Activated T-helper 1 cell treated with anti-CD3 and anti-CD28 coated beads, Interleukin-12 subunit alpha, Interleukin-12 subunit beta, Interleukin-2, Interleukin-4 antibody, amounts not matched to agents 30 ng/mL and 10 ng/mL and 1 ng/mL, durations not matched to agents 14 hours and 24 hours and 36 hours (primary cell): ENCODE results near the gene CFAP99. TPM values are rescaled to one million over a fixed set of nuclear protein-coding genes. Genes with fewer than 3 reads are reported as not detected.
A peak's percentile ranks its signal among the peaks of the same experiment; 100 is the strongest.

Experiments
- DNase-seq: peaks from one replicate; pipeline ENCODE4 v3.0.0; 2021; ENCODE audit warnings: low spot score
- H3K27ac Mint-ChIP-seq: one replicate; pipeline ENCODE4 v1.8.0; 2021; ENCODE audit warnings: mild to moderate bottlenecking, mixed read lengths
- H3K27me3 Mint-ChIP-seq: one replicate; pipeline ENCODE4 v1.8.0; 2022; ENCODE audit warnings: mild to moderate bottlenecking, moderate library complexity, mixed read lengths; ENCODE audit not compliant: insufficient read depth
- H3K36me3 Mint-ChIP-seq: one replicate; pipeline ENCODE4 v1.8.0; 2021; ENCODE audit warnings: low read depth, mixed read lengths
- H3K4me1 Mint-ChIP-seq: one replicate; pipeline ENCODE4 v1.8.0; 2021; ENCODE audit warnings: low read depth, mixed read lengths
- H3K4me3 Mint-ChIP-seq: one replicate; pipeline ENCODE4 v1.8.0; 2021; ENCODE audit warnings: mild to moderate bottlenecking, moderate library complexity, mixed read lengths
- H3K9me3 Mint-ChIP-seq: one replicate; pipeline ENCODE4 v1.8.0; 2021; ENCODE audit warnings: mixed read lengths
- intact Hi-C: fragments of 100-400 bp; cut with micrococcal nuclease; formaldehyde crosslinking; loops from one replicate; pipeline ENCODE4 v1.15.1; 2024
- total RNA-seq: library from RNA; stranded (reverse); gene quantifications from 2 replicates; pipeline ENCODE4 v1.2.3, GENCODE V29; 2022

Gene CFAP99
- total RNA-seq, 1 donor from 2014 or later = not detected

- H3K36me3 Mint-ChIP-seq = peaks cover 35% of the 10 kb centered on the region
- intact Hi-C loops = loop anchor here (1.0 to 5.0 kb wide), 12 partner anchors 17 to 756 kb away; partner anchors contain the start of genes CFAP99, FAM193A, GRK4 and HAUS3
- H3K27me3 Mint-ChIP-seq = peaks cover 1% of the 10 kb centered on the region
- H3K9me3 Mint-ChIP-seq = no peaks in the 10 kb centered on the region
- DNase-seq = peak; percentile 94
- peak within 1 kb of the TSS; percentile 95 for H3K4me3 Mint-ChIP-seq
- H3K4me1 Mint-ChIP-seq = peaks cover 29% of the 10 kb centered on the region
- peak within 1 kb of the TSS; percentile 96 for H3K27ac Mint-ChIP-seq
These were observed 49.9 kb downstream of the CFAP99 start, which contains the start of gene RNF4 for GRCh38 chr4:2468456-2469191. RNF4 (plus strand) TSS chr4:2469106; CDS start chr4:2490494, 21,388 bp downstream.

GRCh38 chr4:2469192-2469984, 50.6 kb downstream of the CFAP99 start:
- Mint-ChIP-seq H3K27me3 (no peaks in the 10 kb centered on the region), H3K9me3 (no peaks in the 10 kb centered on the region), H3K4me3 (peak overlapping the region; percentile 95), H3K4me1 (peaks cover 29% of the 10 kb centered on the region), H3K27ac (peak overlapping the region; percentile 96), H3K36me3 (peaks cover 33% of the 10 kb centered on the region)
- intact Hi-C loops = loop anchor here (1.0 to 5.0 kb wide), 12 partner anchors 16 to 757 kb away; partner anchors contain the start of genes CFAP99, FAM193A, GRK4 and HAUS3
- DNase-seq = peak; percentile 69

GRCh38 chr4:2470791-2471190, 52.0 kb downstream of the CFAP99 start:
- peaks cover 37% of the 10 kb centered on the region for H3K36me3 Mint-ChIP-seq
- H3K27ac Mint-ChIP-seq = peak overlapping the region; percentile 96
- H3K4me3 Mint-ChIP-seq = peak overlapping the region; percentile 95
- no peaks in the 10 kb centered on the region for H3K27me3 Mint-ChIP-seq
- no peaks in the 10 kb centered on the region for H3K9me3 Mint-ChIP-seq
- no peak for DNase-seq
- H3K4me1 Mint-ChIP-seq = peaks cover 33% of the 10 kb centered on the region
- intact Hi-C loops = no loop called here

- Mint-ChIP-seq H3K27ac (no peak overlapping the region), H3K4me3 (peak overlapping the region; percentile 7), H3K36me3 (peaks cover 42% of the 10 kb centered on the region), H3K4me1 (peaks cover 42% of the 10 kb centered on the region), H3K9me3 (no peaks in the 10 kb centered on the region), H3K27me3 (no peaks in the 10 kb centered on the region)
- DNase-seq = no peak
- intact Hi-C loops = no loop called here
These were observed 53.4 kb downstream of the CFAP99 start for GRCh38 chr4:2472187-2472586.

- Mint-ChIP-seq H3K36me3 (peaks cover 25% of the 10 kb centered on the region), H3K9me3 (no peaks in the 10 kb centered on the region), H3K4me3 (no peak overlapping the region), H3K27me3 (no peaks in the 10 kb centered on the region), H3K27ac (peak overlapping the region; percentile 36), H3K4me1 (peaks cover 72% of the 10 kb centered on the region)
- DNase-seq = no peak
- intact Hi-C loops = no loop called here
These were observed 59.5 kb downstream of the CFAP99 start for GRCh38 chr4:2478229-2478628.

- Mint-ChIP-seq H3K4me3 (peak overlapping the region; percentile 17), H3K27ac (peak overlapping the region; percentile 48), H3K27me3 (no peaks in the 10 kb centered on the region), H3K9me3 (no peaks in the 10 kb centered on the region), H3K4me1 (peaks cover 88% of the 10 kb centered on the region), H3K36me3 (peaks cover 27% of the 10 kb centered on the region)
- intact Hi-C loops = no loop called here
- DNase-seq = no peak
These were observed 61.9 kb downstream of the CFAP99 start for GRCh38 chr4:2480649-2481048.

- no peak for DNase-seq
- Mint-ChIP-seq H3K4me1 (peaks cover 91% of the 10 kb centered on the region), H3K27me3 (no peaks in the 10 kb centered on the region), H3K27ac (peak overlapping the region; percentile 89), H3K4me3 (peak overlapping the region; percentile 51), H3K9me3 (no peaks in the 10 kb centered on the region), H3K36me3 (peaks cover 19% of the 10 kb centered on the region)
- intact Hi-C loops = no loop called here
These were observed 63.4 kb downstream of the CFAP99 start for GRCh38 chr4:2482192-2482591.

GRCh38 chr4:2482693-2483092, 63.9 kb downstream of the CFAP99 start:
- peak overlapping the region; percentile 51 for H3K4me3 Mint-ChIP-seq
- peaks cover 16% of the 10 kb centered on the region for H3K36me3 Mint-ChIP-seq
- H3K27me3 Mint-ChIP-seq = no peaks in the 10 kb centered on the region

GRCh38 chr4:2483237-2483636, 64.5 kb downstream of the CFAP99 start:
- Mint-ChIP-seq H3K27me3 (no peaks in the 10 kb centered on the region), H3K36me3 (peaks cover 12% of the 10 kb centered on the region), H3K4me1 (peaks cover 89% of the 10 kb centered on the region), H3K27ac (peak overlapping the region; percentile 48), H3K4me3 (peak overlapping the region; percentile 51), H3K9me3 (no peaks in the 10 kb centered on the region)
- intact Hi-C loops = no loop called here
- no peak for DNase-seq

More at GRCh38 chr4:2482693-2483092, 63.9 kb downstream of the CFAP99 start:
- Mint-ChIP-seq H3K27ac (peak overlapping the region; percentile 89), H3K9me3 (no peaks in the 10 kb centered on the region), H3K4me1 (peaks cover 90% of the 10 kb centered on the region)
- intact Hi-C loops = no loop called here
- no peak for DNase-seq

- Mint-ChIP-seq H3K9me3 (no peaks in the 10 kb centered on the region), H3K4me1 (peaks cover 79% of the 10 kb centered on the region), H3K4me3 (no peak overlapping the region), H3K27ac (peak overlapping the region; percentile 62), H3K36me3 (peaks cover 12% of the 10 kb centered on the region), H3K27me3 (no peaks in the 10 kb centered on the region)
- intact Hi-C loops = no loop called here
- DNase-seq = no peak
These were observed 65.4 kb downstream of the CFAP99 start for GRCh38 chr4:2484185-2484584.

- H3K4me1 Mint-ChIP-seq = peaks cover 76% of the 10 kb centered on the region
- peak overlapping the region; percentile 41 for H3K4me3 Mint-ChIP-seq
- H3K9me3 Mint-ChIP-seq = no peaks in the 10 kb centered on the region
- peak overlapping the region; percentile 78 for H3K27ac Mint-ChIP-seq
- DNase-seq = peak; percentile 59
- no peaks in the 10 kb centered on the region for H3K27me3 Mint-ChIP-seq
- H3K36me3 Mint-ChIP-seq = peaks cover 15% of the 10 kb centered on the region
- intact Hi-C loops = loop anchor here (1.0 kb wide), 2 partner anchors 16 to 265 kb away; partner anchors contain the start of gene RNF4
These were observed 66.2 kb downstream of the CFAP99 start for GRCh38 chr4:2484993-2485392.

- peak overlapping the region; percentile 12 for H3K4me3 Mint-ChIP-seq
- H3K27ac Mint-ChIP-seq = peak overlapping the region; percentile 12
- peaks cover 23% of the 10 kb centered on the region for H3K36me3 Mint-ChIP-seq
- no peaks in the 10 kb centered on the region for H3K27me3 Mint-ChIP-seq
- DNase-seq = no peak
- peaks cover 76% of the 10 kb centered on the region for H3K4me1 Mint-ChIP-seq
- no peaks in the 10 kb centered on the region for H3K9me3 Mint-ChIP-seq
- intact Hi-C loops = loop anchor here (1.0 kb wide), 2 partner anchors 17 to 266 kb away; partner anchors contain the start of gene RNF4
These were observed 67.2 kb downstream of the CFAP99 start for GRCh38 chr4:2485956-2486355.

- no peak overlapping the region for H3K4me3 Mint-ChIP-seq
These were observed 68.2 kb downstream of the CFAP99 start for GRCh38 chr4:2486981-2487380.

More at GRCh38 chr4:2486981-2487380, 68.2 kb downstream of the CFAP99 start:
- no peaks in the 10 kb centered on the region for H3K9me3 Mint-ChIP-seq
- intact Hi-C loops = no loop called here
- peaks cover 65% of the 10 kb centered on the region for H3K4me1 Mint-ChIP-seq
- H3K27me3 Mint-ChIP-seq = no peaks in the 10 kb centered on the region
- no peak overlapping the region for H3K27ac Mint-ChIP-seq
- no peak for DNase-seq
- peaks cover 24% of the 10 kb centered on the region for H3K36me3 Mint-ChIP-seq
